GM12874 (cell line): ENCODE results near the gene ATP8A2.

ENCODE experiments used
- TF ChIP-seq, protein P1 (sequence below): IDR thresholded peaks from 2 replicates; pipeline ENCODE4 v1.5.1; 2011; ENCODE audit warnings: low read depth, mild to moderate bottlenecking, control low read depth, low read length, moderate library complexity; ENCODE audit not compliant: insufficient read depth

The ATP8A2 gene

DNA sequence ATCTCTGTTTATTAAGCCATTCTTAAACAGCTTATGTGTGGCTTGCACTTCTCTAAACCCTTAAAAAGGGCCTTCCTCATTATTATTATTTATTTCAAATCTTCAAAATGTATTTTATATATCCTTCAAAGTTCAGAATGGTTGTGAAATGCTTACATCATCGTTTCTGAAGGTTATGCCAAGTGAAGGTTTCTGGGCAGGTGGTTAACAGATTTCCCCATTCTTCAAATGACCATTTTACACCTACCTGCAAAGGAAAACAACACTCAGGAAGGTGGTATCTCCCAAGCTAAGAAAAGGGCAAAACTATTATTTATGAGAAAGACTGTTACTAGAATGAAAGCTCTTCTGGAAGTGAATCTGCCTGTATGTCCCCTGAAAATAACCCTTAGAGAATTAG lies 488.5 kb downstream of the ATP8A2 start:
- TF ChIP-seq, protein P1, sequence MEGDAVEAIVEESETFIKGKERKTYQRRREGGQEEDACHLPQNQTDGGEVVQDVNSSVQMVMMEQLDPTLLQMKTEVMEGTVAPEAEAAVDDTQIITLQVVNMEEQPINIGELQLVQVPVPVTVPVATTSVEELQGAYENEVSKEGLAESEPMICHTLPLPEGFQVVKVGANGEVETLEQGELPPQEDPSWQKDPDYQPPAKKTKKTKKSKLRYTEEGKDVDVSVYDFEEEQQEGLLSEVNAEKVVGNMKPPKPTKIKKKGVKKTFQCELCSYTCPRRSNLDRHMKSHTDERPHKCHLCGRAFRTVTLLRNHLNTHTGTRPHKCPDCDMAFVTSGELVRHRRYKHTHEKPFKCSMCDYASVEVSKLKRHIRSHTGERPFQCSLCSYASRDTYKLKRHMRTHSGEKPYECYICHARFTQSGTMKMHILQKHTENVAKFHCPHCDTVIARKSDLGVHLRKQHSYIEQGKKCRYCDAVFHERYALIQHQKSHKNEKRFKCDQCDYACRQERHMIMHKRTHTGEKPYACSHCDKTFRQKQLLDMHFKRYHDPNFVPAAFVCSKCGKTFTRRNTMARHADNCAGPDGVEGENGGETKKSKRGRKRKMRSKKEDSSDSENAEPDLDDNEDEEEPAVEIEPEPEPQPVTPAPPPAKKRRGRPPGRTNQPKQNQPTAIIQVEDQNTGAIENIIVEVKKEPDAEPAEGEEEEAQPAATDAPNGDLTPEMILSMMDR, result no peak

DNA sequence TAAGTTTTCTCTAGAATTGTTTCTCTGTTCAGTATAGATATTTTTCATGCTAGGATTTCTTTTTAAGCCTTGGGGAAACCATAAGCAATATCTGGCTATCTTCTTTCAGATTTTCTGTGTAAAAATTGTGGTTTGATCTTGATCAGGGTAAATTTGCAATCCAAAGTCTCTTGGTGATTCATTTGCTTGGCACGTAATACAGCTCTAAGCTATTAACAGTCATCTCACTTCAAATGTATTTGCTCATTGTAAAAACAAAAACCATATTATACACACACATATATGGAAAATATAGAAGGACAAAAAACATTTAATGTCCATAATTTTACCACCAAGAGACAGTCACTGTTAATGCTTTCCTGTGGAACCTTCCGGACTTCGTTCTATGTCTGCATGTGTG lies 489.1 kb downstream of the ATP8A2 start:
- TF ChIP-seq, protein P1, result no peak

DNA sequence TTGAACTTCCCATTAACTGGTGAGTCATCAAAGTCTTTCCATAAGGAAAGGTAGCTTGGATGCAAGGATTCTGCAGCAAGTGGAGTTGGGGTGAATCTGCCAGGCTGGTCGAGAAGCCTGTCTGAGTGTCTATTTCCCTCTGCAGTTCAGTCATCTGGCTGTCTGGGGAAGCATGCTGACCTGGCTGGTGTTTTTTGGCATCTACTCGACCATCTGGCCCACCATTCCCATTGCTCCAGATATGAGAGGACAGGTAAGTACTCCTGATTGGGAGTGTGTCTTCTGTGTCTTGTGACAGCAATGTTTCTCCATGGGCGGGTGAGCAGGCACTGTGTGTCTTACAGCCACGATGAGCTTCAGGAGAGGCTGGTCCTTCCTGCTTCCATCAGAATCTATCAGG lies 490.4 kb downstream of the ATP8A2 start:
- TF ChIP-seq, protein P1, result no peak

DNA sequence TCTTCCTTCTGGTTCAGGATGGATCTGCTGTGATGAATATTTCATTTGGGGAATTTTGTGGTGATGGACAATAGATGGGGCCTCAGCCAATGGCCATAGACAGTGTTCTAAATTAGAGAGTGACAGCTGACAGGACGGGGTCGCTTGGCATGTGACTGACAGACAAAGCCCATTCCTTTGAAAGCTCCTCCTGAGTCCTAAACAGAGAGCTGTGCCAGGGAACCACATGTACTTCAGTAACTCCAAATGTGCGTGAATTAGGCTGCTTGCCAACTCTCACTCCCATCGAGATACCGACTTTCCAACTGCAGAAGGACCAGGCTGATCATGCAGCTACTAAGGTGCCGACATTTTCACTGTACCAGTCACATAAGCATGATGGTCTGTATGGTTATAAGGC lies 492.3 kb downstream of the ATP8A2 start:
- TF ChIP-seq, protein P1, result no peak

DNA sequence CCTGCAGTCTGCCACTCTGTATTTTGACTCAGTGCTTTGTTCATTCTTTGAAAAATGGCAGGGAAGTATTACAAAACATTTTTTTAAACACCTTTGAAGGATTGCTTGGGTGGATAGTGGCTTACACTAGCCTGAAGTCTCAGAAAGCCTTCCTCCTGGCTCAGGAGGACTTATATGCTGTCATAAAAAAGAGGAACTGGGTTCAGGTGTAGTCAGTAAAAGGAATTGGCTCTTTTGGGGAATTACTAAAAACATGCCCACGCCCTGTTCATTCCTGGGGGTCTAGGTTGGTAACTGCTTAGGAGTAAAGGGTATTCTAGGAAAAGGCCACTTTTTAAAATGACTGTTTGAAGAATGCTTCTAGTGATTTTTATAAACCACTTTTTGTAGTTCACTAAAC lies 493.2 kb downstream of the ATP8A2 start:
- TF ChIP-seq, protein P1, result no peak

DNA sequence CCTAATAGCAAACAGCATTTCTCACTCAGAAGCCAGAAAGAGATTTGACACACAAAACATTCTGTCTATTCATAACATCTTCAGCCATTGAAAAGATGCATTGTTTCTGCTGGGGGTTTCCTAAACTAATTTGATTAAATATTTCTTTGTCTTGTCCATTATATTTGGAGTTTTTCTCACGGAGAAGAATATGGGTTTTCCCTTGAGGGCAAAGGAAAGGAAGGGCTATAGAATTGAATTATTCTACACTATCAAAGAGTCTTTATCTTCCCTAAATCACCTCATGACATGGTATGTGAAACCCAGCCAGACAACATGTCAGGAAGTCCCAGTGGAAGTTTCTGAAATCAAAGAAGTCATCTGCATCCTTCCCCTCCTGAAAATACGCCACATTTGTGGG lies 493.6 kb downstream of the ATP8A2 start:
- TF ChIP-seq, protein P1, result no peak

DNA sequence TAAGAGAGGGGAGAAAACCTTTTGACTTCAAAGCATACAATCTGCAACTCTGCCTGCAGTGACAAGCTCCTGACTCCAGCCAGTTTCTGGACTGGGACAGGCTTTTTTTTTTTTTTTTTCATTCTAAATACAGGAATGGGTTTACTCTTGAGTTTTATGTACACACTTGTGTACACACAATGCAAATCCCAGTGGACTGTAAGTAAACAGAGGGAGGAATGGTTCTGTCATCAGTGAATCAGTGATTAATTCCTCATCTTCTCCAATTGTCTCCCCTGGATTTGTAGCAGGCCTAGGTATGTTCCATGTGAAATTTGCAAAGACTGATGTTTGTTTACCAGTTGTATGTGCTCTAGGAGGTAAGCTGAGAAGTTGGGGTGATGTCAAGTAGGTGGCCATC lies 495.3 kb downstream of the ATP8A2 start:
- TF ChIP-seq, protein P1, result no peak

DNA sequence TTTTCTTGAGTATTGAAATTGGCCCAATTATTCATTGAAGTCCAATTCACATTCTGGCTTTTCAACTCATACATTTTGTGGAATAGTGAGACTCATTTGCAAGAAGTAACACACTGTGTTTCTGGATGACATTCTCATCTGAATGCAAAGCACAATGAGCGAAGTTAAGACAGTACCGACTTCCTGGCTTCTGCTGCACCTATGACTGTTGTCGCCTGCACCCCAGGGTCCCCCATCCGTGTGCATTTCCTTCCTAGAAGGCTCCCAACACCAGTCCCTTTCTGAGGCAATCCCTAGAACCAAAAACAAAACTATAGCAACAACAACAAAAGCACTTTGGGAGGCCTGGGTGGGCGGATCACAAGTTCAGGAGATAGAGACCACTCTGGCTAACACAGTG lies 496.7 kb downstream of the ATP8A2 start:
- TF ChIP-seq, protein P1, result no peak
